HCT116 (cell line): Measurements from ENCODE around the gene RHOT1. TPM values are rescaled to one million over a fixed set of nuclear protein-coding genes. Genes with fewer than 3 reads are reported as not detected.

Experiments used
- ATAC-seq: fragments of 200-7000 bp; cut with Tn5 transposase; 2 replicates; pipeline ENCODE4 v1.9.1; 2020; ENCODE audit warnings: mild to moderate bottlenecking, moderate library complexity
- Bru-seq: library from RNA; stranded (reverse); fragments of 400-500 nt; gene quantifications from one replicate; lab custom pipeline; 2021; lab: Mats Ljungman, UMichigan
- BruChase-seq, 2 experiments: library from RNA; stranded (reverse); fragments of 400-500 nt; gene quantifications; one replicate each; lab custom pipeline; 2021; lab: Mats Ljungman, UMichigan
- BruUV-seq: library from RNA; stranded (reverse); fragments of 400-500 nt; replicated peaks from 2 replicates; lab custom pipeline; 2021; lab: Mats Ljungman, UMichigan
- CTCF ChIA-PET: fragments of 300-600 bp; sonication (Branson Sonifier 250); formaldehyde crosslinking; loops from one replicate; lab custom pipeline; 2021; ENCODE audit warnings: antibody characterized with exemption; lab: Charles Lee
- POLR2A ChIA-PET: fragments of 300-600, 350-600 bp; sonication (Branson Sonifier 250); formaldehyde crosslinking; loops from one replicate; lab custom pipeline; 2021; ENCODE audit warnings: antibody characterized with exemption; lab: Charles Lee
- RAD21 ChIA-PET, 2 experiments: fragments of 300-600 bp; sonication (Branson Sonifier 250); formaldehyde crosslinking; loops; one replicate each; lab custom pipeline; 2023; ENCODE audit warnings: low total read pairs in 2 of 2; ENCODE audit not compliant: uncharacterized antibody in 2 of 2, unreplicated experiment in 2 of 2, low non-redundant PET in 1 of 2; lab: Charles Lee
- DNase-seq: peaks from one replicate; pipeline ENCODE4 v3.0.0-alpha.2; 2010; ENCODE audit warnings: low read depth, low spot score
- H2AFZ ChIP-seq: fragments of 200-600 bp; shearing (Covaris generic), sonication (generic); 2 replicates; pipeline ENCODE4 v1.6.1; 2017; ENCODE audit warnings: low read depth, mixed run types, mixed read lengths, antibody characterized with exemption, low read length; ENCODE audit not compliant: poor library complexity, severe bottlenecking
- H3K27ac ChIP-seq: 2 replicates; pipeline ENCODE4 v1.5.1; 2012; ENCODE audit warnings: low read depth, low read length
- H3K27me3 ChIP-seq: fragments of 200-600 bp; sonication (generic); 2 replicates; pipeline ENCODE4 v1.6.1; 2016; ENCODE audit warnings: mixed run types, low read length, mixed read lengths; ENCODE audit not compliant: insufficient read depth
- H3K36me3 ChIP-seq, 2 experiments: fragments of 200-500 bp in 1 of 2; fragments of 200-600 bp in 1 of 2; sonication (Bioruptor generic) in 1 of 2; sonication (generic) in 1 of 2; 2 replicates each; pipeline versions ENCODE4 v1.5.1 to v1.6.1; 2014 to 2016; ENCODE audit warnings: low read length in 2 of 2, inconsistent platforms in 1 of 2, mixed read lengths in 1 of 2, mixed run types in 1 of 2; ENCODE audit not compliant: insufficient read depth in 2 of 2, control insufficient read depth in 1 of 2
- H3K4me1 ChIP-seq, 2 experiments: fragments of 200-600 bp in 1 of 2; sonication (generic) in 1 of 2; 2 replicates each; pipeline versions ENCODE4 v1.5.1 to v1.6.1; 2012 to 2017; ENCODE audit warnings: low read length in 2 of 2, inconsistent platforms in 1 of 2, mild to moderate bottlenecking in 1 of 2, mixed read lengths in 1 of 2, mixed run types in 1 of 2, moderate library complexity in 1 of 2; ENCODE audit not compliant: insufficient read depth in 2 of 2, control insufficient read depth in 1 of 2
- H3K4me2 ChIP-seq: fragments of 200-600 bp; sonication (generic); 2 replicates; pipeline ENCODE4 v1.6.1; 2017; ENCODE audit warnings: mixed run types, low read length, mixed read lengths
- H3K4me3 ChIP-seq, 2 experiments: fragments of 200-600 bp in 1 of 2; sonication (generic) in 1 of 2; replicated peaks in 1 of 2; 2 replicates each; pipeline ENCODE4 v1.5.1; 2011 to 2016; ENCODE audit warnings: low read length in 2 of 2, control low read depth in 1 of 2, low read depth in 1 of 2, mild to moderate bottlenecking in 1 of 2, mixed read lengths in 1 of 2, mixed run types in 1 of 2
- H3K79me2 ChIP-seq: fragments of 200-600 bp; sonication (generic); 2 replicates; pipeline ENCODE4 v1.6.1; 2017; ENCODE audit warnings: mild to moderate bottlenecking, mixed run types, low read length, moderate library complexity, mixed read lengths; ENCODE audit not compliant: insufficient read depth
- H3K9ac ChIP-seq: fragments of 200-600 bp; sonication (generic); 2 replicates; pipeline ENCODE4 v1.6.1; 2016; ENCODE audit warnings: low read length, mixed read lengths
- H3K9me2 ChIP-seq: fragments of 200-600 bp; sonication (generic), shearing (Covaris generic); 2 replicates; pipeline ENCODE4 v1.6.1; 2017; ENCODE audit warnings: mixed run types, mild to moderate bottlenecking, moderate library complexity; ENCODE audit not compliant: insufficient read depth
- H3K9me3 ChIP-seq, 2 experiments: fragments of 200-500 bp in 1 of 2; fragments of 200-600 bp in 1 of 2; sonication (Bioruptor generic) in 1 of 2; sonication (generic) in 1 of 2; 2 replicates each; pipeline ENCODE4 v1.6.1; 2014 to 2017; ENCODE audit warnings: low read length in 2 of 2, mixed read lengths in 2 of 2, inconsistent platforms in 1 of 2, low read depth in 1 of 2, mild to moderate bottlenecking in 1 of 2, mixed run types in 1 of 2, moderate library complexity in 1 of 2; ENCODE audit not compliant: control insufficient read depth in 1 of 2, insufficient read depth in 1 of 2
- H4K20me1 ChIP-seq: fragments of 200-600 bp; sonication (generic), shearing (Covaris generic); 2 replicates; pipeline ENCODE4 v1.6.1; 2017; ENCODE audit warnings: mixed run types, mild to moderate bottlenecking, moderate library complexity; ENCODE audit not compliant: insufficient read depth
- ATF3 ChIP-seq: IDR thresholded peaks from 2 replicates; pipeline ENCODE4 v1.6.1; 2012
- CBX3 ChIP-seq: IDR thresholded peaks from 2 replicates; pipeline ENCODE4 v1.6.1; 2012; ENCODE audit warnings: low read depth
- CEBPB ChIP-seq: IDR thresholded peaks from 2 replicates; pipeline ENCODE4 v1.6.1; 2012; ENCODE audit warnings: low read depth
- CTCF ChIP-seq, 3 experiments: fragments of 200-600 bp in 1 of 3; sonication (generic) in 1 of 3; IDR thresholded peaks in 2 of 3; conservative IDR thresholded peaks in 1 of 3; 2 replicates each; pipeline ENCODE4 v1.5.1; 2012 to 2017; ENCODE audit warnings: low read depth in 2 of 3, low read length in 2 of 3, antibody characterized with exemption in 1 of 3, borderline replicate concordance in 1 of 3, control low read depth in 1 of 3, mild to moderate bottlenecking in 1 of 3, mixed read lengths in 1 of 3, mixed run types in 1 of 3, moderate library complexity in 1 of 3; ENCODE audit not compliant: insufficient read depth in 1 of 3
- ELF1 ChIP-seq: IDR thresholded peaks from 2 replicates; pipeline ENCODE4 v1.6.1; 2012; ENCODE audit warnings: low read depth, borderline replicate concordance
- EZH2 ChIP-seq: fragments of 200-600 bp; sonication (generic); IDR thresholded peaks from 2 replicates; pipeline ENCODE4 v1.6.1; 2017; ENCODE audit warnings: antibody characterized with exemption, mixed run types
- EZH2phosphoT487 ChIP-seq: fragments of 200-600 bp; IDR thresholded peaks from 2 replicates; pipeline ENCODE4 v1.6.1; 2018; ENCODE audit warnings: antibody characterized with exemption, borderline replicate concordance
- JUND ChIP-seq: IDR thresholded peaks from 2 replicates; pipeline ENCODE4 v1.6.1; 2012
- POLR2AphosphoS5 ChIP-seq: IDR thresholded peaks from 2 replicates; pipeline ENCODE4 v1.6.1; 2011; ENCODE audit warnings: mild to moderate bottlenecking, low read depth, low read length, moderate library complexity
- SIN3A ChIP-seq: IDR thresholded peaks from 2 replicates; pipeline ENCODE4 v1.6.1; 2012; ENCODE audit warnings: low read depth
- SP1 ChIP-seq: IDR thresholded peaks from 2 replicates; pipeline ENCODE4 v1.6.1; 2012; ENCODE audit warnings: low read depth
- SRF ChIP-seq: IDR thresholded peaks from 2 replicates; pipeline ENCODE4 v1.6.1; 2012; ENCODE audit warnings: low read depth
- TCF7L2 ChIP-seq: IDR thresholded peaks from 2 replicates; pipeline ENCODE4 v1.7.0; 2011; ENCODE audit warnings: borderline replicate concordance, inconsistent platforms; ENCODE audit not compliant: insufficient read depth, insufficient read length; ENCODE audit errors: extremely low read depth
- YY1 ChIP-seq: IDR thresholded peaks from 2 replicates; pipeline ENCODE4 v1.6.1; 2011; ENCODE audit warnings: low read length, low read depth, moderate library complexity, mild to moderate bottlenecking; ENCODE audit not compliant: insufficient replicate concordance; ENCODE audit errors: extremely low read depth
- ZBTB33 ChIP-seq: IDR thresholded peaks from 2 replicates; pipeline ENCODE4 v1.6.1; 2011; ENCODE audit warnings: mild to moderate bottlenecking, low read length, moderate library complexity; ENCODE audit not compliant: insufficient replicate concordance; ENCODE audit errors: extremely low read depth
- ZFX ChIP-seq: fragments of 450-650 bp; IDR thresholded peaks from 2 replicates; pipeline ENCODE4 v1.6.1; 2017
- ZNF274 ChIP-seq: fragments of 200-500 bp; sonication (Bioruptor generic); IDR thresholded peaks from 2 replicates; pipeline ENCODE4 v1.6.1; 2014; ENCODE audit warnings: mild to moderate bottlenecking, low read depth, low read length, inconsistent platforms
- intact Hi-C: fragments of 100-400 bp; cut with micrococcal nuclease; formaldehyde crosslinking; loops from 2 replicates; pipeline ENCODE4 v1.10.0; 2022
- long read RNA-seq: library from polyadenylated mRNA; unstranded; transcript quantifications from one replicate; pipeline ENCODE4 v2.0.0, GENCODE V29; 2021; ENCODE audit not compliant: unreplicated experiment
- polyA plus RNA-seq: library from polyadenylated mRNA; unstranded; fragments of >200 nt; gene quantifications from 2 replicates; pipeline ENCODE4 v1.2.1, GENCODE V29; 2012; ENCODE audit warnings: missing spikeins
- total RNA-seq: library from RNA; stranded (reverse); gene quantifications from one replicate; pipeline ENCODE4 v1.2.1, GENCODE V29; 2021; ENCODE audit not compliant: unreplicated experiment
- TF ChIP-seq, protein P1 (sequence below): IDR thresholded peaks from 2 replicates; pipeline ENCODE4 v1.6.1; 2012

RHOT1 gene
- total RNA-seq (33.3 TPM), Bru-seq, nascent RNA (percentile 68 among the genes with signal in this experiment), BruChase-seq, experiment 1, labeled RNA remaining after a 6-hour chase (percentile 78 among the genes with signal in this experiment), BruChase-seq, experiment 2, labeled RNA remaining after a 2-hour chase (percentile 74 among the genes with signal in this experiment)
- 16.2 and 18.5 TPM in 2 replicates for polyA plus RNA-seq
- long read RNA-seq, transcript RHOT1-204 (20 exons, 2,960 nt) = minor isoform, 7 of 78 reads
- long read RNA-seq, transcript RHOT1-201 (19 exons, 3,133 nt) = major isoform, 21 of 78 reads
- long read RNA-seq, partial matches to known transcripts = 20 of 78 reads
- long read RNA-seq, other reads (novel, unspliced or antisense) = 18 of 78 reads

GRCh38 chr17:32142038-32142856, at the start of gene RHOT1:
Gene RHOT1, plus strand, starts transcription at chr17:32142502. Its CDS starts 191 bp downstream, at chr17:32142693.
- Histone ChIP-seq H3K27ac (peak within 1 kb of the TSS; percentile 92), H3K27me3 (no peaks in the 10 kb centered on the region), H3K9ac (peak within 1 kb of the TSS; percentile 81), H2AFZ (peak within 1 kb of the TSS; percentile 96), H3K4me3 (peak within 1 kb of the TSS; percentile 88 to 97), H3K79me2 (peaks cover 41% of the 10 kb centered on the region), H3K4me1 (peaks cover 12 to 19% of the 10 kb centered on the region in 2 experiments; a peak in 3 of 4 replicates), H3K4me2 (peak within 1 kb of the TSS; percentile 93), H3K9me2 (no peaks in the 10 kb centered on the region), H3K36me3 (peaks cover 0 to 3% of the 10 kb centered on the region in 2 experiments; a peak in 1 of 4 replicates), H4K20me1 (no peaks in the 10 kb centered on the region), H3K9me3 (no peaks in the 10 kb centered on the region)
- peak; percentile 32; the same call in 1 of the 2 replicates for TF ChIP-seq POLR2AphosphoS5
- TF ChIP-seq ZBTB33 = peak; percentile 37
- TF ChIP-seq TCF7L2 = peak; percentile 26
- TF ChIP-seq CEBPB = no peak
- peak in 2 of 3 experiments; percentile 47 to 62; a peak in 4 of 6 replicates for TF ChIP-seq CTCF (IDR thresholded peaks at IDR 0.05 in 2 of 3, conservative IDR thresholded peaks at IDR 0.05 in 1 of 3; ENCODE audit: borderline replicate concordance in 1 of 3, insufficient read depth in 1 of 3, low read depth in 2 of 3, low read length in 2 of 3)
- TF ChIP-seq SP1 = peak; percentile 34; the same call in 1 of the 2 replicates
- TF ChIP-seq, protein P1, sequence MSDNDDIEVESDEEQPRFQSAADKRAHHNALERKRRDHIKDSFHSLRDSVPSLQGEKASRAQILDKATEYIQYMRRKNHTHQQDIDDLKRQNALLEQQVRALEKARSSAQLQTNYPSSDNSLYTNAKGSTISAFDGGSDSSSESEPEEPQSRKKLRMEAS = peak; percentile 51
- TF ChIP-seq ELF1 = no peak
- peak; percentile 75 for TF ChIP-seq ZFX
- no peak for TF ChIP-seq ATF3
- no peak for TF ChIP-seq JUND
- no peak for TF ChIP-seq EZH2phosphoT487
- TF ChIP-seq ZNF274 = no peak
- TF ChIP-seq SRF = no peak
- TF ChIP-seq YY1 = no peak
- no peak for TF ChIP-seq SIN3A
- no peak; the same call in 1 of the 2 replicates for TF ChIP-seq CBX3
- TF ChIP-seq EZH2 = no peak
- peak; percentile 67 for DNase-seq
- BruUV-seq = no TSS peak
- CTCF ChIA-PET = interaction anchor here (1.0 to 1.6 kb wide), 2 partner anchors 11 to 13 kb away, joined by 3 to 8 read pairs; no protein-coding TSS in a partner anchor
- RAD21 ChIA-PET = no interaction called here
- ATAC-seq = peak; percentile 70
- intact Hi-C loops = no loop called here
- POLR2A ChIA-PET = no interaction called here
